Mucosa of gallbladder (tissue), 1 donor: Measurements from ENCODE around the gene DPT. TPM values are rescaled to one million over a fixed set of nuclear protein-coding genes. Genes with fewer than 3 reads are reported as not detected.

Experiments used
- DNase-seq: peaks from one replicate; pipeline ENCODE4 v3.0.0-alpha.2; 2020; ENCODE audit warnings: low spot score
- total RNA-seq: library from RNA; stranded (reverse); gene quantifications from one replicate; pipeline ENCODE4 v1.2.1, GENCODE V29; 2021
- donor health status: DM: no; HTN: no; CAD: no.

DPT gene
- total RNA-seq, 1 donor from 2014 or later = 30.7 TPM

GRCh38 chr1:168665975-168666374 is 63.0 kb downstream of the DPT start:
- DNase-seq = no peak

- no peak for DNase-seq
Observed at GRCh38 chr1:168664069-168664834, 64.8 kb downstream of the DPT start.

- DNase-seq = no peak
Observed at GRCh38 chr1:168656485-168656884, 72.5 kb downstream of the DPT start.

GRCh38 chr1:168654198-168654915 is 74.6 kb downstream of the DPT start:
- DNase-seq = no peak

- no peak for DNase-seq
Observed at GRCh38 chr1:168653567-168653966, 75.4 kb downstream of the DPT start.

GRCh38 chr1:168645721-168646120 is 83.3 kb downstream of the DPT start:
- DNase-seq = no peak

Other genes starting within 250 kb of the DPT start
- gene XCL2, start 185.2 kb downstream of the DPT start, total RNA-seq = not detected
- 1.6 TPM for gene XCL1, start 152.6 kb downstream of the DPT start, total RNA-seq